Parathyroid adenoma (tissue), 2 donors: ENCODE results near the gene FNBP1.

ENCODE experiments used
- H2AFZ ChIP-seq: fragments of 300-600 bp; sonication (generic); one replicate; pipeline ENCODE4 v1.7.0; 2017; ENCODE audit warnings: antibody characterized with exemption, mild to moderate bottlenecking
- H3K27ac ChIP-seq: fragments of 300-600 bp; sonication (generic); one replicate; pipeline ENCODE4 v1.7.0; 2017
- H3K27me3 ChIP-seq: fragments of 300-600 bp; sonication (generic); one replicate; pipeline ENCODE4 v1.7.0; 2017; ENCODE audit warnings: low read length; ENCODE audit not compliant: control insufficient read depth, insufficient read depth
- H3K36me3 ChIP-seq: fragments of 300-600 bp; sonication (generic); one replicate; pipeline ENCODE4 v1.7.0; 2017; ENCODE audit warnings: low read length; ENCODE audit not compliant: control insufficient read depth, insufficient read depth
- H3K4me1 ChIP-seq: fragments of 300-600 bp; sonication (generic); one replicate; pipeline ENCODE4 v1.7.0; 2017; ENCODE audit warnings: control low read depth
- H3K4me2 ChIP-seq: fragments of 300-600 bp; sonication (generic); one replicate; pipeline ENCODE4 v1.7.0; 2017; ENCODE audit warnings: low read length
- H3K4me3 ChIP-seq: fragments of 300-600 bp; sonication (generic); one replicate; pipeline ENCODE4 v1.7.0; 2017; ENCODE audit warnings: low read depth, low read length
- H3K79me2 ChIP-seq: fragments of 300-600 bp; sonication (generic); one replicate; pipeline ENCODE4 v1.7.0; 2017; ENCODE audit warnings: control low read depth
- H3K9ac ChIP-seq: fragments of 300-600 bp; sonication (generic); one replicate; pipeline ENCODE4 v1.7.0; 2017; ENCODE audit warnings: mild to moderate bottlenecking
- H3K9me3 ChIP-seq: fragments of 300-600 bp; sonication (generic); one replicate; pipeline ENCODE4 v1.7.0; 2017; ENCODE audit warnings: low read length; ENCODE audit not compliant: control insufficient read depth
- CTCF ChIP-seq: fragments of 300-600 bp; sonication (generic); IDR thresholded peaks from one replicate; pipeline ENCODE4 v1.7.0; 2017; ENCODE audit warnings: antibody characterized with exemption, mild to moderate bottlenecking
- donor health status: primary hyperparathyroidism.

FNBP1 gene

GRCh38 chr9:130078547-130078946 lies 35.6 kb upstream of the FNBP1 start:
- no peaks in the 10 kb centered on the region for H3K9me3 ChIP-seq
- no peak overlapping the region for H3K4me2 ChIP-seq
- no peak overlapping the region for H2AFZ ChIP-seq
- H3K4me1 ChIP-seq: no peaks in the 10 kb centered on the region
- H3K9ac ChIP-seq: no peak overlapping the region
- no peak overlapping the region for H3K27ac ChIP-seq
- no peaks in the 10 kb centered on the region for H3K79me2 ChIP-seq
- no peak overlapping the region for H3K4me3 ChIP-seq
- no peaks in the 10 kb centered on the region for H3K27me3 ChIP-seq
- no peak for TF ChIP-seq CTCF
- H3K36me3 ChIP-seq: no peaks in the 10 kb centered on the region

- no peaks in the 10 kb centered on the region for H3K9me3 ChIP-seq
- H3K27me3 ChIP-seq: no peaks in the 10 kb centered on the region
- no peak overlapping the region for H3K4me3 ChIP-seq
- no peak overlapping the region for H2AFZ ChIP-seq
- H3K4me2 ChIP-seq: no peak overlapping the region
- peaks cover 2% of the 10 kb centered on the region for H3K79me2 ChIP-seq
- no peak overlapping the region for H3K9ac ChIP-seq
- no peak for TF ChIP-seq CTCF
- no peaks in the 10 kb centered on the region for H3K36me3 ChIP-seq
- no peak overlapping the region for H3K27ac ChIP-seq
- H3K4me1 ChIP-seq: no peaks in the 10 kb centered on the region
Observed at GRCh38 chr9:130073373-130073772, 30.4 kb upstream of the FNBP1 start.

GRCh38 chr9:130072515-130073235 lies 29.7 kb upstream of the FNBP1 start:
- no peaks in the 10 kb centered on the region for H3K4me1 ChIP-seq
- no peak overlapping the region for H2AFZ ChIP-seq
- TF ChIP-seq CTCF: no peak
- no peaks in the 10 kb centered on the region for H3K36me3 ChIP-seq
- H3K27ac ChIP-seq: no peak overlapping the region
- peaks cover 4% of the 10 kb centered on the region for H3K79me2 ChIP-seq
- H3K4me2 ChIP-seq: no peak overlapping the region
- no peaks in the 10 kb centered on the region for H3K9me3 ChIP-seq
- no peak overlapping the region for H3K9ac ChIP-seq
- H3K4me3 ChIP-seq: no peak overlapping the region
- H3K27me3 ChIP-seq: no peaks in the 10 kb centered on the region

GRCh38 chr9:130069048-130069447 lies 26.1 kb upstream of the FNBP1 start:
- no peak overlapping the region for H3K4me3 ChIP-seq
- no peak overlapping the region for H3K27ac ChIP-seq
- no peaks in the 10 kb centered on the region for H3K27me3 ChIP-seq
- H3K4me2 ChIP-seq: no peak overlapping the region
- H3K9me3 ChIP-seq: no peaks in the 10 kb centered on the region
- H3K9ac ChIP-seq: no peak overlapping the region
- no peak for TF ChIP-seq CTCF
- no peaks in the 10 kb centered on the region for H3K4me1 ChIP-seq
- peaks cover 9% of the 10 kb centered on the region for H3K79me2 ChIP-seq
- H3K36me3 ChIP-seq: no peaks in the 10 kb centered on the region
- H2AFZ ChIP-seq: no peak overlapping the region

- no peaks in the 10 kb centered on the region for H3K36me3 ChIP-seq
- no peak for TF ChIP-seq CTCF
- H2AFZ ChIP-seq: no peak overlapping the region
Observed at GRCh38 chr9:130064621-130065020, 21.6 kb upstream of the FNBP1 start.

More at GRCh38 chr9:130064621-130065020, 21.6 kb upstream of the FNBP1 start:
- H3K4me2 ChIP-seq: no peak overlapping the region
- H3K27me3 ChIP-seq: no peaks in the 10 kb centered on the region
- no peak overlapping the region for H3K9ac ChIP-seq
- no peaks in the 10 kb centered on the region for H3K9me3 ChIP-seq
- H3K79me2 ChIP-seq: peaks cover 11% of the 10 kb centered on the region
- no peak overlapping the region for H3K4me3 ChIP-seq
- H3K4me1 ChIP-seq: peaks cover 3% of the 10 kb centered on the region
- H3K27ac ChIP-seq: no peak overlapping the region
